MM.1S (cell line): Measurements from ENCODE around the gene PMIS2.

ENCODE experiments used
- EZH2 ChIP-seq: fragments of 300-600 bp; sonication (generic); optimal IDR thresholded peaks from 2 replicates; pipeline ENCODE3; 2017; ENCODE audit warnings: low read depth, mild to moderate bottlenecking, antibody characterized with exemption, low read length, mixed read lengths
- EZH2phosphoT487 ChIP-seq: fragments of 300-600 bp; sonication (generic); IDR thresholded peaks from 2 replicates; pipeline ENCODE4 v1.6.1; 2018; ENCODE audit warnings: antibody characterized with exemption, low read length

- no peak for TF ChIP-seq EZH2phosphoT487
- TF ChIP-seq EZH2 = no peak
These were observed 33.2 kb upstream of the PMIS2 start for GRCh38 chr19:35552534-35553384.
